WTC11 (cell line): ENCODE data around the gene PRR5L. TPM values are rescaled to one million over a fixed set of nuclear protein-coding genes. Genes with fewer than 3 reads are reported as not detected.

ENCODE experiments used
- ATAC-seq: fragments of 200-7000 bp; cut with Tn5 transposase; 2 replicates; pipeline ENCODE4 v1.10.0; 2021; ENCODE audit warnings: mild to moderate bottlenecking, moderate library complexity
- CTCF ChIA-PET: fragments of 300-600 bp; sonication (Branson Sonifier 250); formaldehyde crosslinking; loops from one replicate; lab custom pipeline; 2021; ENCODE audit warnings: antibody characterized with exemption; lab: Charles Lee
- POLR2A ChIA-PET: fragments of 350-600 bp; sonication (Branson Sonifier 250); formaldehyde crosslinking; loops from one replicate; lab custom pipeline; 2021; ENCODE audit warnings: antibody characterized with exemption; lab: Charles Lee
- DNase-seq: peaks from one replicate; pipeline ENCODE4 v3.0.0; 2021; ENCODE audit warnings: low spot score
- H3K27ac Mint-ChIP-seq: 2 replicates; pipeline ENCODE4 v1.8.0; 2021; ENCODE audit warnings: mixed read lengths
- H3K27me3 Mint-ChIP-seq: 2 replicates; pipeline ENCODE4 v1.8.0; 2021; ENCODE audit warnings: low read depth, mild to moderate bottlenecking, moderate library complexity, mixed read lengths
- H3K36me3 Mint-ChIP-seq: 2 replicates; pipeline ENCODE4 v1.8.0; 2021; ENCODE audit warnings: mixed read lengths
- H3K4me1 Mint-ChIP-seq: 2 replicates; pipeline ENCODE4 v1.8.0; 2022; ENCODE audit warnings: mixed read lengths
- H3K4me3 Mint-ChIP-seq: 2 replicates; pipeline ENCODE4 v1.8.0; 2021; ENCODE audit warnings: mild to moderate bottlenecking, moderate library complexity, mixed read lengths
- H3K9me3 Mint-ChIP-seq: 2 replicates; pipeline ENCODE4 v1.8.0; 2021; ENCODE audit warnings: mixed read lengths
- ARID4B ChIP-seq: sonication (generic); formaldehyde crosslinking; IDR thresholded peaks from 2 replicates; pipeline ENCODE4 v1.8.0; 2023; ENCODE audit warnings: missing genetic modification reagents, mild to moderate bottlenecking, borderline replicate concordance
- E2F1 ChIP-seq: sonication (generic); formaldehyde crosslinking; IDR thresholded peaks from 2 replicates; pipeline ENCODE4 v1.8.0; 2022; ENCODE audit warnings: mild to moderate bottlenecking, missing genetic modification reagents
- ELF4 ChIP-seq: sonication (generic); formaldehyde crosslinking; IDR thresholded peaks from 2 replicates; pipeline ENCODE4 v1.8.1; 2022; ENCODE audit warnings: low read depth, mild to moderate bottlenecking, moderate library complexity, missing genetic modification reagents
- EMX1 ChIP-seq: fragments of 250-450 bp; sonication (Bioruptor Pico); IDR thresholded peaks from 2 replicates; pipeline ENCODE4 v1.8.0; 2021; ENCODE audit warnings: mild to moderate bottlenecking
- ETV6 ChIP-seq: sonication (generic); formaldehyde crosslinking; IDR thresholded peaks from 2 replicates; pipeline ENCODE4 v1.8.1; 2022; ENCODE audit warnings: mild to moderate bottlenecking, missing genetic modification reagents
- GTF2I ChIP-seq: fragments of 250-450 bp; sonication (Bioruptor Pico); conservative IDR thresholded peaks from 2 replicates; pipeline ENCODE4 v1.4.0; 2021; ENCODE audit warnings: mild to moderate bottlenecking
- HMGA2 ChIP-seq: fragments of 250-450 bp; sonication (Bioruptor Pico); IDR thresholded peaks from 2 replicates; pipeline ENCODE4 v1.4.0; 2021; ENCODE audit warnings: mild to moderate bottlenecking, moderate library complexity
- JAZF1 ChIP-seq: fragments of 250-450 bp; sonication (Bioruptor Pico); IDR thresholded peaks from 2 replicates; pipeline ENCODE4 v1.9.0; 2021; ENCODE audit warnings: moderate library complexity, mild to moderate bottlenecking, inconsistent platforms
- MLX ChIP-seq: sonication (generic); formaldehyde crosslinking; IDR thresholded peaks from 2 replicates; pipeline ENCODE4 v1.8.1; 2023; ENCODE audit warnings: mild to moderate bottlenecking, missing genetic modification reagents, moderate library complexity
- PREB ChIP-seq: sonication (generic); formaldehyde crosslinking; IDR thresholded peaks from 2 replicates; pipeline ENCODE4 v1.8.1; 2022; ENCODE audit warnings: mild to moderate bottlenecking, missing genetic modification reagents, moderate library complexity, borderline replicate concordance
- RORB ChIP-seq: fragments of 250-450 bp; sonication (Bioruptor Pico); IDR thresholded peaks from 2 replicates; pipeline ENCODE4 v1.9.0; 2021; ENCODE audit warnings: mild to moderate bottlenecking
- SMAD3 ChIP-seq: sonication (generic); formaldehyde crosslinking; IDR thresholded peaks from 2 replicates; pipeline ENCODE4 v1.8.0; 2022; ENCODE audit warnings: missing genetic modification reagents, mild to moderate bottlenecking, borderline replicate concordance
- SOX15 ChIP-seq: fragments of 250-450 bp; sonication (Bioruptor Pico); IDR thresholded peaks from 2 replicates; pipeline ENCODE4 v1.9.0; 2021; ENCODE audit warnings: mild to moderate bottlenecking
- ZNF512 ChIP-seq: sonication (generic); formaldehyde crosslinking; IDR thresholded peaks from 2 replicates; pipeline ENCODE4 v1.8.1; 2022; ENCODE audit warnings: missing genetic modification reagents, borderline replicate concordance
- ZNF532 ChIP-seq: fragments of 250-450 bp; sonication (Bioruptor Pico); IDR thresholded peaks from 2 replicates; pipeline ENCODE4 v1.9.0; 2021; ENCODE audit warnings: mild to moderate bottlenecking, borderline replicate concordance
- total RNA-seq: library from RNA; stranded (reverse); gene quantifications from 3 replicates; pipeline ENCODE4 v1.2.3, GENCODE V29; 2021

PRR5L gene
- total RNA-seq, 1 experiment from 2014 or later: 3.9 TPM

- TF ChIP-seq ARID4B (CRISPR knock-in tag) (no peak), RORB (CRISPR knock-in tag) (no peak), SOX15 (CRISPR knock-in tag) (no peak), E2F1 (CRISPR knock-in tag) (no peak), EMX1 (no peak), MLX (no peak)
These were observed 155.0 kb downstream of the PRR5L start (continued) for GRCh38 chr11:36451045-36451444.

- Mint-ChIP-seq H3K36me3 (no peaks in the 10 kb centered on the region), H3K27me3 (no peaks in the 10 kb centered on the region; the same call in none of the 2 replicates), H3K9me3 (no peaks in the 10 kb centered on the region), H3K4me3 (no peak overlapping the region), H3K27ac (no peak overlapping the region), H3K4me1 (peaks cover 21% of the 10 kb centered on the region)
- CTCF ChIA-PET: no interaction called here
- POLR2A ChIA-PET: no interaction called here
- ATAC-seq (no peak), DNase-seq (no peak)
- TF ChIP-seq ETV6 (no peak), EMX1 (no peak), ZNF512 (CRISPR knock-in tag) (no peak), SMAD3 (no peak), GTF2I (CRISPR knock-in tag) (no peak), E2F1 (CRISPR knock-in tag) (no peak), ELF4 (CRISPR knock-in tag) (no peak), MLX (no peak), ZNF532 (no peak), JAZF1 (CRISPR knock-in tag) (no peak), ARID4B (CRISPR knock-in tag) (no peak), HMGA2 (CRISPR knock-in tag) (no peak), PREB (CRISPR knock-in tag) (no peak)
These were observed 155.6 kb downstream of the PRR5L start for GRCh38 chr11:36451681-36452080.
